Ammon's horn (tissue), 1 donor: ENCODE measurements around the gene TNNT2.

ENCODE experiments used
- DNase-seq: peaks from one replicate; pipeline ENCODE4 v3.0.0-alpha.2; 2016; ENCODE audit warnings: low spot score

The TNNT2 gene

DNA sequence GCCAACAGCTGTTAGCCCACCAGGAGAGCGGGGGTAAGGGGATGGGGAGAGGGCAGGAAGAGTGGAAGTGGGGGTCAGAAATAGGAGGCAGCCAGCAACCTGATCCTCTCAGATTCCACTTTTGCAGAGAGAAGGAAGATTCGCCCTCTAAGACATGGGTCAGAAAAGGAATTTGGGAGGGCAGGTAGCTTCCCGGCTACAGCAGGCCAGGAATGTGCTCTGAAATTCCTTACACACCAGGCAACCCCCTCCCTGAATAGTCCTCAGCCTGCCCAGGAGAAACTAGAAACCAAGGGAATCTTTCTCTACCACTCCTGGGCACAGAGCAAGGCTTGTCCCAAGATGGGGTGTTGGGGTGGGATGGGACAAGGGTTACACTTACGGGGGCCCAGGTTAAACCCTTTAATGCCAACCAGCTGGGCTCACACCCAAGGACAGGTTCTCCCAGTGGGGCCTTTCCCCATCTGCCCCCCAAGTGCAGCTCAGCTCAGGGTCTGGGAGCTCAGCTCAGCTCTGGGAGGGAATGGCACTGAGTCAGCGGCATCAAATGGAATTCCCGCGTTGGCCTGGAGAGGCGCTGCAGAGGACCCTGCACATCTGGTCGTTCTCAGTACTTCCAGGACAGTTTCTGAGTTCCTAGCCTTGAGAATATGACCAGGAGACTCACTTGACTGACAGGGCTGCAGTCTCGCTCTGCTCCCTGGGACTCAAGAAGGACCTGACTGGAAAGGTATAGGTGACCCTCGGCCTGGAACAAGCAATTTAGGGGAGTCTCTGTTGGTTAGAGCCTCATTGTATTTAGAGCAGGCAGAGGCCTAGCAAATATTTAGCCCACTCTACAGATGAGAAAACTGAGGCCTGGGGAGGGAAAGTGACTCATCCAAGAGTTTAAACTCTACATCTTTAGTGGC lies 761 bp downstream of the TNNT2 start:
- DNase-seq, result no peak

DNA sequence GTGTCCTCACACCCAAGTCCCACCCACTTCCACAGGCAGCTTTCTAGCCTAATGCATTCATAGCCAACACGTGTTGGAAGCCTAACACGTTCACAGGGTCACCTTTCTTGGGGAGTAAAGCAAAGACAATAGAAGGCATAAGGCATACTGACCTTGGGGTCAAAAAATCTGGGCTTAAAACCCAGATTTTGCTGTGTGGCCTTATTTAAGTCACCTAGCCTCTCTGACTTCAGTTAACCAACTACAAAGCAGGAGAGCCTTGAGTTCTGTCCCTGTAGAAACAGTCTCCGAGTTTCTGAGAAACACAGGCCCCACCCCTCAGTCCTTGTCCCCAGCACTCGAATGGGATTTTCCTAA lies 1.4 kb downstream of the TNNT2 start:
- DNase-seq, result no peak

DNA sequence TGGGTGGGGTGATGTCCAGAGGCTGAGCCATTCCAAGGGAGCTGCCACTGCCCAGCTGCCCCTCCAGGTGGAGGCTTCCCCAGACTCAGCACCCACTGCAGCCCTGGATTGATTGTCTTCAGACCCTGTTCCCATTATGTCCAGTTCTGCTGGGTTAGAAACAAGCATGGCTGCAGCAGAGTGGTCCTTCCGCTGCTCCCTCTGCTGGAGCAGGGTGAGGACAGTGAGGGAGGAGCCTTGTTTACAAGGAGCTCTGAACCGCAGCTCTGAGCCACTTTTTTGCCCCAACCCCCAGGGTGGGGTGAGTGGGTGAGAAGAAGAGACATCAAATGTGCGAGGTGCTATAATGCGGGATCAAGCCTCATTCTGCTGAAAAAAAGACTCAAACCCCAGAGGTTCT lies 2.3 kb downstream of the TNNT2 start:
- DNase-seq, result no peak

DNA sequence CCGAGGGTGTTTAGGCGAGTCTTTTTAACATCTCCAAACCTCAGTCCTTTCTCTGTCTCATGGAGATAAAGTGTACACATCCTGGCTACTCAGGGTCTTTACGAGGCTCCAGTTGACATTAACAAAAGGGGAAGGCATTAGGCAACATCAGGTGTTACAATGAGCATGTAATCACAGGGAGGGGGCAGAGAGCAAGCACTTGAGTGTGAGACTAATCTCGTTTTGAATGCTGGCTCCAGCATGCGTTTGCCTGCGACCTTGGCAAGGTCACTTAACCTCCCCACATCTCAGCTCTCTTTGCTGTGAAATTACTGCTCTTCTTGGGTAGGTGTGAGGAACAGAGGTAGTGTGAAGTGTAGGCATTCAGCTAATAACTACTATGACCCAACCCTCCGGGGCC lies 3.1 kb downstream of the TNNT2 start:
- no peak for DNase-seq

DNA sequence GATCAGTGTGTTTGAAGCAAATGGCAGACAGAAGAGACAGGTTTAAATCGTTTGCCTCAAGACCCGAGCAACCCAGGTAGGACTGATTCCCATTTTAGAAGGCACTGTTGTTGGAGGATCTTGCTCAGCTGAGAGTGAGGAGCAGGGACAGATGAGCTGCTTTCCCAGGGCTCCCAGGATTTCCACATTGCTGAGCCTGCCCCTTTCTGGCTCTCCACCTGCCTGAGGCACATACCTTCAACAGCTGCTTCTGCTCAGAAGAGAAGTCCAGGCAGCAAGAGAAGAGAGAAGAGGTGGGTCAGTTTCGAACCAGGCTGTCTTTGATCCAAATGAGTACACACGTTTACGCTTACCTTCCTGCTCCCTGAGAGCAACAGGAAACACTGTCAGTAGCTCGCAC lies 5.7 kb downstream of the TNNT2 start:
- no peak for DNase-seq

DNA sequence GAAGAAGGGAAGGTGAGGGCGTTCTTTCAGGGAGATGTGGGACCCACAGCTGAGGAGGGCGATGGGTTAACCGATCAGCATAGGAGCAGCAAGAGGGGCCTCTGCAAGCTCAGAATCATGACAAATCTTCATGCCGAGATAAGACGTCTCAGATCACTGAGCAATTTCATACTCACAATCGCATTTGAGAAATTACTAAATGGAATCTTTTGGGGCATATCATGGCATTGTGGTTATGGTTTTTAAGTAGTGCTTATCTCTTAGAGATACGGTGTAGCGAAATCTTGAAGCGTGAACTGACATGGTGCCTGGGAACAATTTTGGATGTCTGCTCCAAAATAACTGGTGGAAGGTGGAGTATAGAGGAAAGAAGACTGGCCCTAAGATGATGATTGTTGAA lies 6.2 kb downstream of the TNNT2 start:
- DNase-seq, result no peak

DNA sequence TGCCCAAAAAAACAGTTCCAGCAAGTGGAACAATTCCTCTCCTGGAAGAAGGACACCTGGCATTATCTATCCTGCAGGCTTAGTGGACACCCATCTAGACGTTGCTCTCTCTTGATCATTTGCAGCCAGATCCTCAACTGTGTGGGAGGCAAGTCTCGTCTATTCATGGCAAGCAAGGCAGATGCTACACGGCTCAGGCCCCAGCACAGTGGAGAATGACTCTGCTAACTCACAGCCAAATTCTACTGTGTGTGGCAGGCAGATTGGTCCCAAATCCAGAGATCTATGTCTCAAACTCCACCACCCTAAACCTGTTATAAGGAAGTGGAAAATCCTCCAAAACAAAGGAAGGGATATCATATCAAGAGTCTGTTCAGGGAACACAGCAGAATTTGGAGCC lies 7.0 kb downstream of the TNNT2 start:
- peak; percentile 53 for DNase-seq

DNA sequence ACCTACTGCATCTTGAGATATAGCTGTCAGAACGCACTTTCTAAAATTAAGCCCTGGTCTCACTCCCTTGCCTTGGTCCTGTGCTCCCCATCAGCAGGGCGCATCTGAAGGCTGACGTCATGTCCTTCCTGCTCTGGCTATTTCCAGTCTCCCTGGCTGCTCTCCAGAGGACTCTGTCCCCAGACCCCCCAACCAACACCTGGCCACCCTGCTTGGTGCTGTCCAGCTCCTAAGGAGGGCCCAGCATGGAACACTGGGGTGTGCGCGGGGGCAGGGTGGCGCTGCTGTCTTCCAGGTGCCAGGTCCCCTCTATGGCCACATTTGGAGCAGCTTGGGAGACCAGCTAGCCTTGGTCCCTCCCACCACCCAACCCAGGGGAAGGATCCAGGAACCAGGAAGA lies 8.3 kb downstream of the TNNT2 start:
- no peak for DNase-seq

DNA sequence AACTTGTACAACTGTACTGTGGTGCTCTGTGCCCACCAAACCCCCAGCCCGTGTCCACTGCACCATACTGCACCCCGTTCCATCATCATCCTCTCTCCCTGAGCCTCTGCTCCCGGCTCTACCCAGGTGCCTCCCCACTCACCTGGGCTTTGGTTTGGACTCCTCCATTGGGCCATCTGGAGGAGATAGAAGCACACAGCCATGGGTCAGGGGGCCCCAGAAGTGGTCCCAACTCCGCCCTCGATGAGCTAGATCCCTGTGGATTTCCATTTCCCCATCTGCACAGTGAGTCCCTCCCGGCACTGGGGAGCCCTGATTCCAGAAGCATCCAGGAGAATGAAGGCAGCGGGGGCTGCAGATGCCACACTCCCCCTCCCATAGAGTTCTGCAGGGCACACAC lies 10.8 kb downstream of the TNNT2 start:
- no peak for DNase-seq

DNA sequence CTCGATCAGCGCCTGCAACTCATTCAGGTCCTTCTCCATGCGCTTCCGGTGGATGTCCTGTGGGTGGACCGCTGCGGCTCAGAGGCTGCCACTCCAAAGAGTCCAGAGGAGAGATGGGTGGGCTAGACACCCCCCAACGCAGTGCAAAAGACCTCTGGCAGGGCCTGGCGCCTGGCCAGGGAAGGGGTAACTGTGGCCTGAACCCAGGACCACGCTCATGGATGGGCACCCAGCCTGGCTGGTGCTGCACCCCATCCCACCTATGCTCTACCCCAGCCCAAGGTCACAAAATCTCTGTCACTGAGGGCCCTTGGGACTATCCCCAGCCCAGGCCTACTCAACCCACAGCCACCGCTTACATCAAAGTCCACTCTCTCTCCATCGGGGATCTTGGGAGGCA lies 12.2 kb downstream of the TNNT2 start:
- no peak for DNase-seq

DNA sequence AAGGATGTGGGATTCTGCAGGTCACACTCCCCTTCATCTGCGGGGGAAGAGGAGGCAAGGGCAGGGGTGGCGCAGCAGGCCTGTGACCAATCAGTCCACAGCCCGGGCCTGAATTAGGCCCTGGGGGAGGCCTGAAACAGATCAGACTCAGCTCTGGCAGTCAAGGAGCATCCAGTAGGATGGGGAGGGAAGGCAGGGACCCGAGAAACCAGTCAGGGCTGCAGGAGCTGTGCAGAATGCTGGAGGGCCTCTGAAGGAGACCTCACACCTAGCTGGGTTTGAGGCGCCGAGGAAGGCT lies 12.7 kb downstream of the TNNT2 start:
- no peak for DNase-seq

DNA sequence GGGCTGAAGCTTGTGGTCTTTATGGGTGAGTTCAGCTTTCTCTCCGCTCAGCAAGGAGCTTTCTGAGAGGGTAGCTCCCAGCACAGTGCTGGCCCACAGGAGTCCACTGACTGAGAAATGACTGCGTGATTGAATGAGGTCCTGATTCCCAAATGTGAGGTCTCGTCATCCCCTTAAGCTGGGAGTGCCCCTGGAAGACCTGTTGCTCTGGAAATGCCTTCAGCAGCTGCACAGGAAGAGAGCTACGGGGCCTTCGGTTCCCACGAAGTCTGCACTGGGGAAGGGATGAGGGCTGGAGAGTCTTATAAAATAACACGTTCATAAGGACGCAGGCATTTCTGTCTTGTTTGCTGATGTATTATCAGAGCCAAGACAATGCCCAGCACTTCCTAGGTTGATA lies 14.0 kb downstream of the TNNT2 start:
- no peak for DNase-seq

DNA sequence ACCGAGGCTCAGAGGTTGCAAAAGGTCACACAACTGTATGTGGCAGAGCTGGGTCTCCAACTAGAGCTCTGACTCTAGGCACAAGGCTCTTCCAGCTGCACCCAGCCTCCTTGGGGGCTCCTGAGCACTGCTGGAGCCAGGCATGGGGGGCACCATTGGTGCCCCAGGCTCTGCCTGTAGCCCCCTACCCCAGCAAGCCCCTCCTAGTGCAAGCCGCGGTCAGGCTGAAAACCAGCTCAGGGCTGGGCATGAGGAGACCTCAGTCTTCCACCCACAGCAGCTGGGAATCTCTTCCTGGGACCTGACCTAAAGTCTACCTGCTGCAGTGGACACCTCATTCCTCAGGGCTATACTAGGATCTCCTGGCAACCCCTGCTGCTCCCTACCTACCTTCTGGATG lies 14.6 kb downstream of the TNNT2 start:
- DNase-seq, result no peak

DNA sequence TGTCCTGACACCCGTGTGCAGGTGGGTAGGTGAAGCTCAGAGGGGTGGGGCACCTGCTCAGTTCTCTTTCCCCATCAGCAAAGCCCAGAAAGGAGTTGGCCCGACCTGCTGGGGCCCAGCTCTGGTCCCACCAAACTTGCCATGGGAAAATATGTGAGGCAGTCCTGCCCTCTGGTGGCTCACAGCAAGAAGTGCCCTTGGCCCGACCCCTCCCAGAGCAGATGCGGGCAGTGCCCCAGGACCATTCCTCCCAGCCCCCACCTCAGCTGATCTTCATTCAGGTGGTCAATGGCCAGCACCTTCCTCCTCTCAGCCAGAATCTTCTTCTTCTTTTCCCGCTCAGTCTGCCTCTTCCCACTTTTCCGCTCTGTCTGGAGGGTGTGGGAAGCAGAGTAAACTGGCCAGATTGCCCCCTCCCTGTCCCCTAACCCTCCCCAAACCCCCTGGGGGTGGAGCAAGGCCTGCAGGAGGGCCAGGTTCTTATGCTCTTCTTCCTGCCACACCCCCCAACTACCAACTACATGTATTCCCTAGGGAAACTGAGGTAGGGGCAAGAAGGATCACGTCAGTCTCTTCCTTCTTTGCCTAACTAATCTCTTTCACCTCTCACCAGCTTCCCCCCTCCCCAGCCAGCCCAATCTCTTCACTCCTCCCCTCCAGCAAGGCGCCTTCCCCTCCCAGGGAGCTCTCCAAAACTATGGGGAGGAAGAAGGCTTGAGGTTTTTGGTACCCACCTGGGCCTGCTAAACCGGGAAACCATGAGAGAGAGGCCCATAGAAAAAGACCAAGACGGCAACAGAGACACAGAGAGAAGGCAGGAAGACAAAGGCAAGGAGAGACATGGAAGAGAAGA lies 15.6 kb downstream of the TNNT2 start:
- peak; percentile 55 for DNase-seq

DNA sequence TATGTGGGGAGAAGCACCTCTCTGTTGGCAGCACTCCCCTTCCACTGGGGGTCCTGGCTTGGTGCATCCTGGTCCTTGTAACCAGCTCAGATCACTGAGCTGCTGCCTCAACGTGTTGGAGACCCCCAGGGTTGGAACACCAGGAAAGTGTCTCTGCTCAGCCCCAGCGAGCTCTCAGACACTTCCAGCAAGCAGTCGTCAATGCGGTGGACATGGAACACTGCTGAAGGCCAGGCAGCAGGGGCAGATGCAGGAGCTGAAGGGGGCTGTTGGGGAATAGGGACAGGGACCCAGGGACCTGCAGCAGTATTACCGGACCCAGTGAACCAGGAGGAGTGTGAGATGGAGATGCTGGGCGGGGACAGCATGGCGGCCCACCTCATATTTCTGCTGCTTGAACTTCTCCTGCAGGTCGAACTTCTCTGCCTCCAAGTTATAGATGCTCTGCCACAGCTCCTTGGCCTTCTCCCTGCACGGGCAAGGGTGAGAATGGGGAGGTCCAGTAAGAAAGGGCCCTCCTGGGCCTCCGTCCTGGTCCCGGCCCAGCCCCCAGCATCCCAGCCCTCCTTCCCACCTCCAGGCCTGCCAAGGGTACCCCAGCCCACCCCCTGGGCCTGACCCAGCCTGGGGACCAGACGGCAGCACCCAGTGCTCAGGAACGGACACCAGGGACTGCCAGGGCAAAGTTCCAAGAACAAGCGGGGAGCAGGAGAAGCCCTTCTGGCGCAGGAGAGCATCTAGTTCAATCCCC lies 16.4 kb downstream of the TNNT2 start:
- DNase-seq, result no peak

DNA sequence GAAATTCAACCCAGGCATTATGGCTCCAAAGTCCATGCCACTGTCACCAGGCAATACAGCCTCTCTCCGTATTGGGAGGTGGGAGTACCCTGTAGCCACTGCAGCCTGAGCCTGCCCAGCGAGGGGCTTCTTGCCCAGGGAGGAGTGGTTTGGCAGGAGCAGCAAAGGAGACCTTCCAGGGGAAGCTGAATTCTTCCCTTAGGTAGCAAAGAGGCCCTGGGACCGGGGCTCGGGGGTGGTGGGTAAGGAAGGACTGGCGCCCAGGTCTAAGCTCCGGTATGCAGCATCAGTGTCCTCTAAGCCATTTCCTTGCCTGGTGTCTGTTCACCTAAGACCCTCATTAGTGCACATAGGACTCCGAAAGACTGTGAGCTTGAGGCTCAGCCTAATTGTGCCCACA lies 17.0 kb downstream of the TNNT2 start:
- no peak for DNase-seq

DNA sequence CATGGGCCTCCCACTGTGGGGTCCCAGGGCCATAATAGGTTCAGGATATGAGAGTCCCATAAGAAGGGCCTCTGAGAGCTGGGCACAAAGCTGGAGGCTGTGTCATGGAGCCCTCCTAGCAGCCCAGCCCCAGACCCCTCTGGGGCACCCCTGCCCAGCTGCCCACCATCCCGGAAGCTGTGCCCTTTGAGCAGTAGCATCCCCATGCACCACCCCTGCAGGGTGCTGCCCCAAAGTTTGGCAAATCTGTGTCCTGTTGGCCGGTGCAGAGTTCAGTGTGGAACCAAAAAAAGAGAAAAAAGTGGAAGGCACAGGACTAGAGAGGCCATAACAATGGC lies 17.6 kb downstream of the TNNT2 start:
- no peak for DNase-seq

DNA sequence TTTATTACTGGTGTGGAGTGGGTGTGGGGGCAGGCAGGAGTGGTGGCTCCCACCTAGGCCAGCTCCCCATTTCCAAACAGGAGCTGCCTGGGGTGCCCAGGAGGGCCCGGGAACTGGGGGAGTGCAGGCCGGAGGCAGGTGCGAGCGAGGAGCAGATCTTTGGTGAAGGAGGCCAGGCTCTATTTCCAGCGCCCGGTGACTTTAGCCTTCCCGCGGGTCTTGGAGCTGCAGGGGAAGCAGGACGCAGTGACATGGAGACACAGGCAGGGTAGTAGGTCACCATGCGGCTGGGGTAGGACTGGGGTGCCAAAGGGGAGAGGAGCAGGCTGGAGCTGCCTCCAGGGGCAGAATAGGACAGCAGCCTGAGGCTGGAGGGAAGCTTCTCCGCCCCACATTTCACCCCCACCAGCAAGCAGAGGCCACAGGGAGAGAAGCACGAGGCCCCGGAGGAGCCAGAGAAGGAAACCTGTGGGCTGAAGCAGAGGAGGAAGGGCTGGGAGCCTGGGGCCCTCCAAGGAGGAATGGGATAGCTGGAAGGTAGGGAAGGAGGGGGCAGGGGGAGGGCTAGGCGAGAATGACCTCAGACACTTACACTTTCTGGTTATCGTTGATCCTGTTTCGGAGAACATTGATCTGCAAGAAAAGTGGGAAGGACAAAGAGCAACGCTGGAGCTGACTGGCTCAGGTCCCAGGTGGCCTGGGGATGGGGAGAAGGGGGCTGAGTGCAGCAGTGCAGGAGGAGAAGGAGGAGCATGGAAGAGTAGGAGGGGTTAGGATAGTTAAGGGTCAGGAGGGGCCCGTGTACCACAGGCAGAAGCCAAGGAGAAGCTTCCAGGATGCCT lies 18.2 kb downstream of the TNNT2 start:
- DNase-seq, result no peak

DNA sequence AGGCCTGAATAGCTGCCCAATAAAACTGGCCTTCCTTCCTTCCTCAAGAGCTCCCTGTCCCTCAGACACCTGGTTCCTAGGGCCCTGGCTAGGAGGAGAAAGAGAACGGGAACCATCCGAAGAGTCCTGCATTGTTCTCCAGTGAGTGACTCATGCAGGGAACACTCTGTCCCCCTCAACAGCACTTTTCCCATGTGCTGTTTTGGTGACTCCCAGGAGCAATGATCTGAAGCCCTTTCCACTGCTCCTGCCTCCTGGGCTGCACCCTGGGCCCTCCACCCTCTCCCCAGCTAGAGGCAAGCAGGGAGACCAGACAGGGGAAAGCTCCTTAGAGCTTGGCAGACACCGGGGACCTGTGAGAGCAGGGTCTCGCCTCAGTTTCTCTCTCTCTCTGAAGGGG lies 18.9 kb downstream of the TNNT2 start:
- no peak for DNase-seq

DNA sequence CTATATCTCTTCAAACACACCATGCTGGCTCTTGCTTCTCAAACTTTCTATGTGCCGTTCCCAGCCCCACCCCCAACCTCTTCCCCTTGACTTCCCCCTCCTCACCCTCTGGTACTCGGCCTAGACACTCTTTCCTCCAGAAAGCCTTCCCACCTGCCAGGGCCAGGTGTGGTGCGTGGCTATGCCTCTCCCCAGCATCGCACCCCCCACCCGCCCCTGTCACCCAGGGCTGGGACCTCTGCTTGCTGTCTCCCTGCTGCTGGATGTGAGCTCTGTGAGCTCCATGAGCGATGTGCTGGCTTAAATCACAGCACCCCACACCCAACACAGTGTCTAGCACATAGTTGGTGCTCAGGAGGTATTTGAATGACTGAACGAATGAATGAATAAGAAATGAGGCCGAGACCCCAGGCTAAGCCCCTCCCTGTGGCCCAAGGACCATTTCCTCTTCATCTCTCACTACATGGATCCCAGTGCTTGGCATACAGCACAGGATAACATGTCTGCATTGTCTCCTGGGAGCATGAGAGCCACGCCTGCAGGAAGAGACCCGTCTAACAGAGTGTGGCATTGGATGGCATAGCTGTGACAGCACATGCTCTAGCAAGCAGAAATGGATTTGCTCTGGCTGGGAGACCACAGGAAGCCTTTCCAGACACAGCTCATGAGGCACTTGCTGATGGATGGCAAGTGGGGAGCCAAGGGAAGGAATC lies 19.7 kb downstream of the TNNT2 start:
- DNase-seq, result no peak

DNA sequence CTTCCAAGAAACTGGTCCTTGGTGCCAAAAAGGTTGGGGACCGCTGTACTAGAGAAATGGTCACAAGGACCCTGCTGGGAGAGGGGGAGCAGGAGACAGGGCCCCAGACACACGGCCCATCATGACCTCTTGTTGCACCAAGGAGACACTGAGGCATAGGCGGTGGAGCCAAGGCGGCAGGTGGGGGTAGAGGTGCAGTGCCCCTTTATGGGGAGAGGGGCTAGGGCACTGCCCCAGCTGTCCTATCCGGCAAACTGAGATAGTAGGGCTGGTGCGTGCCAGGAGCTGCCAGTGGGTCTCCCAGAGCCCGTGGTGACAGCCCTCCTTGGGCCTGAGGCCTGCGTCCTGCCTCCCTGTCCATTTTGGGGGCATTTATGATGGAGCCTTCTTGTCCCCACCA lies 20.3 kb downstream of the TNNT2 start:
- DNase-seq, result no peak
